Heart right ventricle (tissue), 16 donors: ENCODE results near the gene PGS1. TPM values are rescaled to one million over a fixed set of nuclear protein-coding genes. Genes with fewer than 3 reads are reported as not detected.
A peak's percentile ranks its signal among the peaks of the same experiment; 100 is the strongest.

ENCODE experiments used
- ATAC-seq, 8 donors: fragments of 200-7000 bp; cut with Tn5 transposase; one replicate each; pipeline ENCODE4 v1.9.1; 2020; ENCODE audit warnings: mild to moderate bottlenecking in 8 of 8, moderate library complexity in 8 of 8, moderate number of reproducible peaks in 1 of 8
- DNase-seq, 2 donors: peaks; one replicate each; pipeline ENCODE4 v3.0.0-alpha.2; 2020
- H3K27ac ChIP-seq, 10 donors: fragments of 200-600 bp; sonication (generic) in 2 of 10; one replicate each; pipeline versions ENCODE4 v1.5.0 to v1.8.0; 2020 to 2022; ENCODE audit warnings: mild to moderate bottlenecking in 3 of 10
- H3K27me3 ChIP-seq, 7 donors: fragments of 200-600 bp; one replicate each; pipeline ENCODE4 v1.8.0; 2021 to 2022; ENCODE audit warnings: mild to moderate bottlenecking in 2 of 7
- H3K36me3 ChIP-seq, 9 donors: fragments of 200-600 bp; sonication (generic) in 1 of 9; one replicate each; pipeline versions ENCODE4 v1.5.0 to v1.8.0; 2020 to 2022; ENCODE audit warnings: mild to moderate bottlenecking in 2 of 9
- H3K4me1 ChIP-seq, 9 donors: fragments of 200-600 bp; sonication (generic) in 1 of 9; one replicate each; pipeline versions ENCODE4 v1.5.0 to v1.8.0; 2020 to 2022; ENCODE audit warnings: mild to moderate bottlenecking in 4 of 9
- H3K4me3 ChIP-seq, 10 donors: fragments of 200-600 bp; sonication (generic) in 2 of 10; one replicate each; pipeline versions ENCODE4 v1.5.0 to v1.8.0; 2020 to 2022; ENCODE audit warnings: mild to moderate bottlenecking in 7 of 10, moderate library complexity in 2 of 10
- H3K9me3 ChIP-seq, 11 donors: fragments of 200-600 bp in 10 of 11; sonication (generic) in 2 of 11; one replicate each; pipeline versions ENCODE4 v1.5.0 to v1.8.0; 2013 to 2022; ENCODE audit warnings: mild to moderate bottlenecking in 2 of 11, control low read depth in 1 of 11, moderate library complexity in 1 of 11
- CTCF ChIP-seq, 9 donors: fragments of 200-600 bp; sonication (generic) in 2 of 9; IDR thresholded peaks; one replicate each; pipeline versions ENCODE4 v1.5.0 to v1.8.0; 2021 to 2022; ENCODE audit warnings: antibody characterized with exemption in 9 of 9, mild to moderate bottlenecking in 5 of 9, moderate library complexity in 1 of 9
- WGBS, 2 donors: extraction: QIAGEN DNeasy Blood & Tissue Kit; methylation state at CpG; one replicate each; pipeline ENCODE4 v1.1.7; 2013; ENCODE audit warnings: inconsistent platforms in 1 of 2; 5-methylcytosine and 5-hydroxymethylcytosine counted together
- intact Hi-C, 10 donors: fragments of 100-400 bp; cut with DNase I; formaldehyde crosslinking; loops; one replicate each; pipeline versions ENCODE4 v1.11.1 to v1.14.2; 2022
- polyA plus RNA-seq, 2 donors: library from polyadenylated mRNA; stranded (reverse); fragments of 200-250 nt; gene quantifications; one replicate each; pipeline ENCODE4 v1.2.3, GENCODE V29; 2013
- total RNA-seq, 10 donors: library from RNA; stranded (reverse); fragmentation: NEBNext Ultra II Directional in 3 of 10; extraction: Animal tissue kit (Norgen Biotek cat#: 25700) in 3 of 10; gene quantifications; one replicate each; pipeline versions ENCODE4 v1.2.1 to v1.2.4, GENCODE V29; 2021 to 2023
- donor health status: Arrhythmogenic right ventricular cardiomyopathy.
- donor health status: ischemic (EF 13 %, LVEDD 7.1; RV severe dilation, severe dysfunction).
- donor health status: healthy with polysubstance abuse.
- donor health status: DM: no; HTN: yes; CAD: no.
- donor health status: DM: no; HTN: no; CAD: no.
- donor health status: ischemic (EF 25% LVEDD 6.9; RV normal size, moderate dysfunction).
- donor health status: ischemic (EF 25% LVEDD 5.7; RV mildly dilated, moderate dysfunction).
- donor health status: healthy.
- donor health status: DM: yes; HTN: yes; CAD: no.
- donor health status: Ischemic cardiomyopathy.
- donor health status: ischemic (EF 35%, LVEDD 5.7; RV mildly dilated, moderate dysfunction).
- donor health status: nonischemic (EF 11% LVEDD 7.7; RV severe dilation, severe dysfunction).
- donor health status: DM: yes; HTN: yes; CAD: no.
- donor health status: PGD.
- donor health status: ischemic (EF 29% LVEDD 5.4; RV normal size, mild dysfunction).
- donor health status: nonischemic (EF 23%, LVEDD 6.1; RV moderate dilation, normal function).

The PGS1 gene
- total and polyA plus RNA-seq, 12 donors = 14.7 to 28.4 (median 18.2) TPM

DNA sequence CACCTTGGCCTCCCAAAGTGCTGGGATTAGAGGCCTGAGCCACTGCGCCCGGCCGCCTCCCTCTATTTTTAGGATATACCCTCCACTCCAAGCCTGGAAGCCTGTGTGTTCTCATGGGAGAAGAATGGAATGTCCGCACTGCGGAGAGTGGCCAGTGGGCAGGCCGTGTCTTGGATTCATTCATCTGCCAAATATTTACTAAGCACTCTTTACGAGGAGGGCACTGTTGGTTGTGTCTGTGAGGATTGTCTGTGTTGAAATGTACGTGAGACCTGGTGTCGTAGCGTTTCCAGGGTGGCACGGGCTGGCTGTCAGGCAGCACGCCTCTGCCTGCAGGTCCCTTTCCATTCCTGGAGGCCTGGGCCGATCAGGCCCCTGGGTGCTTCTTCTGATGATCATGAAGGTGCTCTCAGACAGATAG is 19.2 kb downstream of the PGS1 start:
- peaks cover 0 to 98% (median 22%) of the 10 kb centered on the region in 9 donors for H3K36me3 ChIP-seq
- no peaks in the 10 kb centered on the region for H3K27me3 ChIP-seq
- 22 to 35% methylated on average over 13 of the region's 13 CpGs for WGBS, 2 donors
- H3K9me3 ChIP-seq = no peaks in the 10 kb centered on the region
- DNase-seq (peak; percentile 55 to 65), ATAC-seq (peak; percentile 85 to 94 (median 90))
- peak overlapping the region; percentile 57 to 94 (median 88) for H3K27ac ChIP-seq
- H3K4me3 ChIP-seq = no peak overlapping the region
- intact Hi-C loops = no loop called here
- TF ChIP-seq CTCF (IDR thresholded peaks at IDR 0.05) = no peak
- peaks cover 17 to 71% (median 54%) of the 10 kb centered on the region in 9 donors for H3K4me1 ChIP-seq

GRCh38 chr17:78398390-78398789 is 19.9 kb downstream of the PGS1 start:
- peaks cover 17 to 71% (median 54%) of the 10 kb centered on the region in 9 donors for H3K4me1 ChIP-seq

DNA sequence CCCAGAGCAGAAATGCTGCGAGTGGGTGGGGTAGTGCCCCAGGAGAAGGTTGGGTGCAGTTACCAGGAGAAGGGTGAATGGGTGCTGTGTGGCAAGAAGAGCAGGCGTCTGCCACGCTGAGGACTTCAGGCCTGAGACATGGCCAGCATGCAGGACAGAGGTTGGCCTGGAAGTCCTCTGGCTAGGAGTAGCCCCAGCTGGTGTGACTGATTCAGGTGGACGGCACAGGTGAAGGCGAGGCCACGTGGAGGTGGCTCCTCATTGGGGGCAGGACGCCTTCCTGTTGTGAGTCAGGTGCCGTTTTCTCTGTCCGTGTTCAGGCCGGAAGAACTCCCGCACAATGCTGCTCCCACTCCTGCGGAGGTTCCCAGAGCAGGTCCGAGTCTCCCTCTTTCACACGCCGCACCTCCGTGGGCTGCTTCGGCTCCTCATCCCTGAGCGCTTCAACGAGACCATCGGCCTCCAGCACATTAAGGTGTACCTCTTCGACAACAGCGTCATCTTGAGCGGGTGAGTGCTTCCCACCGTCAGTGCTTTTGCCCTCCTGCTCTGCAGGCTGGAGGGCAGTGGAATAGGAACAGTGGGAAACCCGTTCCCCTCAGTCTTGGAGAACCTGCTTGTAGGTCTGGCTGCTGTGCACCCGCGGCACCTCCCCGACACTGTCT is 20.7 kb downstream of the PGS1 start:
- TF ChIP-seq CTCF (IDR thresholded peaks at IDR 0.05) = no peak
- WGBS, 2 donors = 85 to 96% methylated on average over 28 of the region's 28 CpGs
- H3K27ac ChIP-seq = peak overlapping the region in 7 of 10 donors; percentile 57 to 94 (median 90)
- peaks cover 0 to 100% (median 31%) of the 10 kb centered on the region in 9 donors for H3K36me3 ChIP-seq
- intact Hi-C loops = no loop called here
- no peaks in the 10 kb centered on the region for H3K9me3 ChIP-seq
- peak in 1 of 2 donors; percentile 7 for DNase-seq
- peaks cover 17 to 67% (median 54%) of the 10 kb centered on the region in 9 donors for H3K4me1 ChIP-seq
- no peak overlapping the region for H3K4me3 ChIP-seq
- no peaks in the 10 kb centered on the region for H3K27me3 ChIP-seq
- ATAC-seq = no peak

More at GRCh38 chr17:78398390-78398789, 19.9 kb downstream of the PGS1 start:
- H3K36me3 ChIP-seq = peaks cover 0 to 100% (median 24%) of the 10 kb centered on the region in 9 donors
- no peak for ATAC-seq
- 59 to 69% methylated on average over 3 of the region's 3 CpGs for WGBS, 2 donors
- no peak overlapping the region for H3K4me3 ChIP-seq
- no peaks in the 10 kb centered on the region for H3K27me3 ChIP-seq
- no peaks in the 10 kb centered on the region for H3K9me3 ChIP-seq
- no peak for DNase-seq
- peak overlapping the region in 9 of 10 donors; percentile 57 to 94 (median 90) for H3K27ac ChIP-seq
- intact Hi-C loops = no loop called here
- TF ChIP-seq CTCF (IDR thresholded peaks at IDR 0.05) = no peak

- Histone ChIP-seq H3K9me3 (no peaks in the 10 kb centered on the region), H3K27ac (peak overlapping the region in 1 of 10 donors; percentile 90), H3K4me3 (no peak overlapping the region), H3K36me3 (peaks cover 0 to 100% (median 37%) of the 10 kb centered on the region in 9 donors), H3K27me3 (no peaks in the 10 kb centered on the region), H3K4me1 (peaks cover 17 to 61% (median 53%) of the 10 kb centered on the region in 9 donors)
- intact Hi-C loops = no loop called here
- TF ChIP-seq CTCF (IDR thresholded peaks at IDR 0.05) = no peak
- DNase-seq (peak in 1 of 2 donors; percentile 0), ATAC-seq (no peak)
- 79 to 91% methylated on average over 6 of the region's 6 CpGs for WGBS, 2 donors
Measured at GRCh38 chr17:78399693-78400144, 21.3 kb downstream of the PGS1 start.
